ENCODE measurements around the gene PROSER3.

- TF ChIP-seq CTCF (conservative IDR thresholded peaks at IDR 0.05 in 1 of 2, IDR thresholded peaks at IDR 0.05 in 1 of 2; ENCODE audit: low read depth in 1 of 2, low read length in 2 of 2) (no peak), EZH2 (IDR thresholded peaks at IDR 0.05; ENCODE audit: low read length, missing control alignments) (no peak)
Measured at GRCh38 chr19:35818445-35818844, 60.5 kb downstream of the PROSER3 start.
